Measurements from ENCODE around the gene SRRD.

DNA sequence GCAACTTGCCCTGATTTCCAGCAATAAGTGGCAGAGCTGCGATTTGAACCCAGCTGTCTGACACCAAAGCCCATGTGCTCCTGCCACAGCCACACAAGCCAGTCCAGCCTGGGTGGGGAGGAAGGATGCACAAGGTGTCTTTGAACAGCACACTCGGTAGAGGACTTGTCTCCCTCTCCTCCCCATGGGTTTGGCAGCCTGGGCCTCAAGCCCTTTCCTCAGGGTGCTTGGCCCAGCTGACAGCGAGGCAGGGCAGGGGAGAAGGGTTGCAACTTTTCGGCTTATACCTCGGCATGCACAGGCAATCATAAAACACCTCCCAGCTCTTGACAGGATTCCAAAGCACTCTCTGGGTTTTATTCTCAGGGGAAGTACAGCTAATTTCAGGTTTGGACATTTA lies 35.3 kb upstream of the SRRD start:
- TF ChIP-seq POLR2A (IDR thresholded peaks at IDR 0.05; ENCODE audit: low read depth, low read length): no peak
- TF ChIP-seq TAF1 (IDR thresholded peaks at IDR 0.05; ENCODE audit: borderline replicate concordance, low read depth, low read length): no peak
